SK-N-SH (cell line): ENCODE measurements around the gene HOXA4. TPM values are rescaled to one million over a fixed set of nuclear protein-coding genes. Genes with fewer than 3 reads are reported as not detected.
A peak's percentile ranks its signal among the peaks of the same experiment; 100 is the strongest.

Experiments used
- CTCF ChIA-PET: fragments of 300-600, 350-600 bp; formaldehyde crosslinking; extraction: SDS; loops from one replicate; lab custom pipeline; 2021; lab: Yijun Ruan, JAX
- POLR2A ChIA-PET: fragments of 350-600 bp; sonication (Branson Sonifier 250); formaldehyde crosslinking; extraction: SDS; loops from one replicate; lab custom pipeline; 2020; ENCODE audit warnings: antibody characterized with exemption, inconsistent platforms; lab: Yijun Ruan, JAX
- DNase-seq: peaks from one replicate; pipeline ENCODE4 v3.0.0; 2012
- H2AFZ ChIP-seq: fragments of 200-600 bp; sonication (generic); 2 replicates; pipeline ENCODE4 v1.8.1; 2016; ENCODE audit warnings: antibody characterized with exemption, mild to moderate bottlenecking, low read depth
- H3F3A ChIP-seq: fragments of 200-600 bp; sonication (generic); replicated peaks from 2 replicates; pipeline ENCODE3; 2016; ENCODE audit warnings: antibody characterized with exemption, mild to moderate bottlenecking; ENCODE audit not compliant: insufficient read depth
- H3K27ac ChIP-seq, 2 experiments: fragments of 200-500 bp in 1 of 2; fragments of 200-600 bp in 1 of 2; sonication (Bioruptor generic) in 1 of 2; sonication (generic), shearing (Covaris generic) in 1 of 2; 2 replicates each; pipeline versions ENCODE4 v1.5.1 to v1.6.1; 2014 to 2016; ENCODE audit warnings: low read depth in 2 of 2, inconsistent platforms in 1 of 2, low read length in 1 of 2, mild to moderate bottlenecking in 1 of 2, mixed read lengths in 1 of 2
- H3K27me3 ChIP-seq: fragments of 200-600 bp; sonication (generic), shearing (Covaris generic); 2 replicates; pipeline ENCODE4 v1.6.1; 2016; ENCODE audit warnings: mixed run types; ENCODE audit not compliant: insufficient read depth
- H3K36me3 ChIP-seq, 2 experiments: fragments of 200-500 bp in 1 of 2; fragments of 200-600 bp in 1 of 2; sonication (Bioruptor generic) in 1 of 2; sonication (generic) in 1 of 2; replicated peaks in 1 of 2; 2 replicates each; pipeline versions ENCODE3 to v1.5.1; 2014 to 2016; ENCODE audit warnings: low read length in 1 of 2, mild to moderate bottlenecking in 1 of 2; ENCODE audit not compliant: insufficient read depth in 2 of 2, control insufficient read depth in 1 of 2
- H3K4me1 ChIP-seq, 2 experiments: fragments of 200-500 bp in 1 of 2; fragments of 200-600 bp in 1 of 2; sonication (Bioruptor generic) in 1 of 2; sonication (generic), shearing (Covaris generic) in 1 of 2; 2 replicates each; pipeline versions ENCODE4 v1.5.1 to v1.6.1; 2014 to 2016; ENCODE audit warnings: low read depth in 1 of 2, low read length in 1 of 2, mixed run types in 1 of 2; ENCODE audit not compliant: insufficient read depth in 2 of 2, control insufficient read depth in 1 of 2
- H3K4me2 ChIP-seq: fragments of 200-600 bp; sonication (generic), shearing (Covaris generic); 2 replicates; pipeline ENCODE4 v1.6.1; 2017; ENCODE audit warnings: mixed run types
- H3K4me3 ChIP-seq, 2 experiments: fragments of 200-500 bp in 1 of 2; fragments of 200-600 bp in 1 of 2; sonication (Bioruptor generic) in 1 of 2; sonication (generic), shearing (Covaris generic) in 1 of 2; 2 replicates each; pipeline versions ENCODE4 v1.5.1 to v1.8.1; 2014 to 2016; ENCODE audit warnings: low read depth in 2 of 2, inconsistent platforms in 1 of 2, low read length in 1 of 2, mild to moderate bottlenecking in 1 of 2, mixed read lengths in 1 of 2, moderate library complexity in 1 of 2
- H3K79me2 ChIP-seq: fragments of 200-600 bp; sonication (generic); 2 replicates; pipeline ENCODE4 v1.8.1; 2017; ENCODE audit warnings: mild to moderate bottlenecking; ENCODE audit not compliant: insufficient read depth
- H3K9ac ChIP-seq: fragments of 200-600 bp; sonication (generic); 2 replicates; pipeline ENCODE4 v1.6.1; 2017; ENCODE audit warnings: mixed run types
- H3K9me2 ChIP-seq: fragments of 200-600 bp; sonication (generic); 2 replicates; pipeline ENCODE4 v1.6.1; 2017; ENCODE audit warnings: mixed run types
- H3K9me3 ChIP-seq: fragments of 200-600 bp; sonication (generic); 2 replicates; pipeline ENCODE4 v1.6.1; 2017; ENCODE audit warnings: mixed run types, mild to moderate bottlenecking, moderate library complexity
- H4K20me1 ChIP-seq: fragments of 200-600 bp; sonication (generic); 2 replicates; pipeline ENCODE4 v1.6.1; 2017; ENCODE audit warnings: mild to moderate bottlenecking, mixed run types; ENCODE audit not compliant: insufficient read depth
- GABPA ChIP-seq: IDR thresholded peaks from 2 replicates; pipeline ENCODE4 v1.4.0; 2012; ENCODE audit warnings: low read depth, mild to moderate bottlenecking
- JUND ChIP-seq: IDR thresholded peaks from 2 replicates; pipeline ENCODE4 v1.4.0; 2012
- MEF2A ChIP-seq: IDR thresholded peaks from 2 replicates; pipeline ENCODE4 v1.4.0; 2012; ENCODE audit warnings: low read depth, borderline replicate concordance
- POLR2AphosphoS5 ChIP-seq: IDR thresholded peaks from 2 replicates; pipeline ENCODE4 v1.6.1; 2012; ENCODE audit warnings: low read depth, low read length
- RFX5 ChIP-seq: IDR thresholded peaks from 2 replicates; pipeline ENCODE4 v1.6.1; 2012; ENCODE audit warnings: mild to moderate bottlenecking, improper control_type of control experiment, low read length
- RXRA ChIP-seq: IDR thresholded peaks from 2 replicates; pipeline ENCODE4 v1.4.0; 2012; ENCODE audit warnings: low read depth, mild to moderate bottlenecking, borderline replicate concordance
- SMC3 ChIP-seq: IDR thresholded peaks from 2 replicates; pipeline ENCODE4 v1.6.1; 2012; ENCODE audit warnings: low read depth, low read length, improper control_type of control experiment
- WGBS: methylation state at CpG from one replicate; pipeline ENCODE4 v1.1.6; 2017; ENCODE audit warnings: low lambda C conversion rate; 5-methylcytosine and 5-hydroxymethylcytosine counted together
- polyA plus RNA-seq, 3 experiments: library from polyadenylated mRNA; depleted of rRNA; stranded (reverse); fragments of >200 nt; gene quantifications; 2 replicates each; pipeline ENCODE4 v1.2.3, GENCODE V29; 2012
- TF ChIP-seq, protein P1 (sequence below): IDR thresholded peaks from 2 replicates; pipeline ENCODE4; 2012
- TF ChIP-seq, protein P2 (sequence below): IDR thresholded peaks from 2 replicates; pipeline ENCODE4 v1.4.0; 2012; ENCODE audit warnings: low read depth, borderline replicate concordance
- TF ChIP-seq, protein P3 (sequence below): fragments of 150-350 bp; IDR thresholded peaks from 2 replicates; pipeline ENCODE4 v1.6.1; 2016; ENCODE audit warnings: mild to moderate bottlenecking, low read depth, low read length
- TF ChIP-seq, protein P4 (sequence below): fragments of 150-350 bp; IDR thresholded peaks from 2 replicates; pipeline ENCODE4 v1.6.1; 2017; ENCODE audit warnings: antibody characterized with exemption, low read length, low read depth, borderline replicate concordance
- TF ChIP-seq, protein P5 (sequence below): IDR thresholded peaks from 2 replicates; pipeline ENCODE4 v1.4.0; 2012; ENCODE audit warnings: low read depth, borderline replicate concordance

HOXA4 gene
- polyA plus RNA-seq, 1 of the 3 experiments (the other 2 are of a cell fraction): not detected

DNA sequence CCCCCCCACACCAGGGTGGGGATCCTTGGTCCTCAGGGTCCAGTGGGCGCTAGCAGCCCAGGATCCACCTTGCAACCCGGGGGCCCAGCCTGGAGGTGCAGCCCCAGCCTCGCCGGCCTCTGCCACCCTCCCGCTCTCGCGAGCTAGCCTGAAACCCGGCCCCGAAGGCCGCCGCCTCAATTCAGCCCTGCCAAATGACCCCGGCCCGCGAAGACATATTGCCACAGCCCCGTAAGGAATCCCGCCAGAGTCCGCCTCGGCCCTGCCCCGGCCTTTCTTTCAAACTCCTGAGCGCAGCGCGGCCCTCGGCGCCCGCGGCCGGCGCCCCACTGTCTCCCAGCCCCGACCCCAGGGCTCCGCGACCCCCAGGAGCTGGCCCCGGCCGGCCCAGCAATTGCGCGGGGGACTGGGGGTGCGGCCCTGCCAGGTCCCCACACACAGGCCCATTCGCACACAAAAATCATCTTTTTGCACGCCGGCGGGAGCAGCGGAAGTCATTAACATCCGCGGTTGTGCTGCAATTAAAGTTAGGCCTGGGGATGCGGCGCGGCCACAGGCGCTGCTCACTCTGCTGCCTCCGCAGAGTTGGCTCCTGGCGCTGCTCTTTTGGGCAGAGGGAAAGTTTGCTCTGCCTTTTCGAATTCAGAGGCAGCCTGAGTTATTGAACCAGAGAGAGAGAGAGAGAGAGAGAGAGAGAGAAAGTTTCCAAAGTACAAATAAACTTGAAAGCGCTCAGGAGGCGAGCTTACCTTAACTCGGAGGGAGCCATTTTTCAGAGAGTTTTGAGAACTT, 9.0 kb upstream of the HOXA4 start:
- no peak overlapping the region for H3K9ac ChIP-seq
- H3K4me2 ChIP-seq: no peak overlapping the region; the same call in 1 of the 2 replicates
- no peaks in the 10 kb centered on the region for H3K9me2 ChIP-seq
- POLR2A ChIA-PET: no interaction called here
- no peaks in the 10 kb centered on the region for H4K20me1 ChIP-seq
- TF ChIP-seq JUND (no peak), POLR2AphosphoS5 (no peak), GABPA (no peak), MEF2A (no peak), SMC3 (no peak), RFX5 (no peak), RXRA (no peak)
- TF ChIP-seq, protein P1, sequence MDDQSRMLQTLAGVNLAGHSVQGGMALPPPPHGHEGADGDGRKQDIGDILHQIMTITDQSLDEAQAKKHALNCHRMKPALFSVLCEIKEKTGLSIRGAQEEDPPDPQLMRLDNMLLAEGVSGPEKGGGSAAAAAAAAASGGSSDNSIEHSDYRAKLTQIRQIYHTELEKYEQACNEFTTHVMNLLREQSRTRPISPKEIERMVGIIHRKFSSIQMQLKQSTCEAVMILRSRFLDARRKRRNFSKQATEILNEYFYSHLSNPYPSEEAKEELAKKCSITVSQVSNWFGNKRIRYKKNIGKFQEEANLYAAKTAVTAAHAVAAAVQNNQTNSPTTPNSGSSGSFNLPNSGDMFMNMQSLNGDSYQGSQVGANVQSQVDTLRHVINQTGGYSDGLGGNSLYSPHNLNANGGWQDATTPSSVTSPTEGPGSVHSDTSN: no peak
- TF ChIP-seq, protein P2, sequence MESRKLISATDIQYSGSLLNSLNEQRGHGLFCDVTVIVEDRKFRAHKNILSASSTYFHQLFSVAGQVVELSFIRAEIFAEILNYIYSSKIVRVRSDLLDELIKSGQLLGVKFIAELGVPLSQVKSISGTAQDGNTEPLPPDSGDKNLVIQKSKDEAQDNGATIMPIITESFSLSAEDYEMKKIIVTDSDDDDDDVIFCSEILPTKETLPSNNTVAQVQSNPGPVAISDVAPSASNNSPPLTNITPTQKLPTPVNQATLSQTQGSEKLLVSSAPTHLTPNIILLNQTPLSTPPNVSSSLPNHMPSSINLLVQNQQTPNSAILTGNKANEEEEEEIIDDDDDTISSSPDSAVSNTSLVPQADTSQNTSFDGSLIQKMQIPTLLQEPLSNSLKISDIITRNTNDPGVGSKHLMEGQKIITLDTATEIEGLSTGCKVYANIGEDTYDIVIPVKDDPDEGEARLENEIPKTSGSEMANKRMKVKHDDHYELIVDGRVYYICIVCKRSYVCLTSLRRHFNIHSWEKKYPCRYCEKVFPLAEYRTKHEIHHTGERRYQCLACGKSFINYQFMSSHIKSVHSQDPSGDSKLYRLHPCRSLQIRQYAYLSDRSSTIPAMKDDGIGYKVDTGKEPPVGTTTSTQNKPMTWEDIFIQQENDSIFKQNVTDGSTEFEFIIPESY: no peak
- TF ChIP-seq, protein P3, sequence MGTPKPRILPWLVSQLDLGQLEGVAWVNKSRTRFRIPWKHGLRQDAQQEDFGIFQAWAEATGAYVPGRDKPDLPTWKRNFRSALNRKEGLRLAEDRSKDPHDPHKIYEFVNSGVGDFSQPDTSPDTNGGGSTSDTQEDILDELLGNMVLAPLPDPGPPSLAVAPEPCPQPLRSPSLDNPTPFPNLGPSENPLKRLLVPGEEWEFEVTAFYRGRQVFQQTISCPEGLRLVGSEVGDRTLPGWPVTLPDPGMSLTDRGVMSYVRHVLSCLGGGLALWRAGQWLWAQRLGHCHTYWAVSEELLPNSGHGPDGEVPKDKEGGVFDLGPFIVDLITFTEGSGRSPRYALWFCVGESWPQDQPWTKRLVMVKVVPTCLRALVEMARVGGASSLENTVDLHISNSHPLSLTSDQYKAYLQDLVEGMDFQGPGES: no peak
- TF ChIP-seq, protein P4, sequence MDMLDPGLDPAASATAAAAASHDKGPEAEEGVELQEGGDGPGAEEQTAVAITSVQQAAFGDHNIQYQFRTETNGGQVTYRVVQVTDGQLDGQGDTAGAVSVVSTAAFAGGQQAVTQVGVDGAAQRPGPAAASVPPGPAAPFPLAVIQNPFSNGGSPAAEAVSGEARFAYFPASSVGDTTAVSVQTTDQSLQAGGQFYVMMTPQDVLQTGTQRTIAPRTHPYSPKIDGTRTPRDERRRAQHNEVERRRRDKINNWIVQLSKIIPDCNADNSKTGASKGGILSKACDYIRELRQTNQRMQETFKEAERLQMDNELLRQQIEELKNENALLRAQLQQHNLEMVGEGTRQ: no peak
- TF ChIP-seq, protein P5, sequence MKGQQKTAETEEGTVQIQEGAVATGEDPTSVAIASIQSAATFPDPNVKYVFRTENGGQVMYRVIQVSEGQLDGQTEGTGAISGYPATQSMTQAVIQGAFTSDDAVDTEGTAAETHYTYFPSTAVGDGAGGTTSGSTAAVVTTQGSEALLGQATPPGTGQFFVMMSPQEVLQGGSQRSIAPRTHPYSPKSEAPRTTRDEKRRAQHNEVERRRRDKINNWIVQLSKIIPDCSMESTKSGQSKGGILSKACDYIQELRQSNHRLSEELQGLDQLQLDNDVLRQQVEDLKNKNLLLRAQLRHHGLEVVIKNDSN: no peak
- no peaks in the 10 kb centered on the region for H3K79me2 ChIP-seq
- no peaks in the 10 kb centered on the region for H3F3A ChIP-seq
- CTCF ChIA-PET: interaction anchor here (1.0 to 3.8 kb wide), 4 partner anchors 12 to 773 kb away, joined by 3 to 31 read pairs (median 5); partner anchors contain the start of gene HOXA3
- H3K4me3 ChIP-seq: no peak overlapping the region
- no peak overlapping the region for H2AFZ ChIP-seq
- 28% methylated on average over 42 of the region's 53 CpGs for WGBS
- peak; percentile 46 for DNase-seq
- H3K27me3 ChIP-seq: peaks cover 100% of the 10 kb centered on the region
- no peaks in the 10 kb centered on the region for H3K9me3 ChIP-seq
- no peak overlapping the region for H3K27ac ChIP-seq
- H3K4me1 ChIP-seq: peaks cover 11 to 12% of the 10 kb centered on the region in 2 experiments; a peak in 1 of 4 replicates
- no peaks in the 10 kb centered on the region for H3K36me3 ChIP-seq
